Hepatocyte (in vitro differentiated cells): ENCODE results near the gene FAM124A. TPM values are rescaled to one million over a fixed set of nuclear protein-coding genes. Genes with fewer than 3 reads are reported as not detected.

Source experiments
- DNase-seq: peaks from one replicate; pipeline ENCODE4 v3.0.0-alpha.2; 2016; ENCODE audit warnings: low spot score
- H2AFZ ChIP-seq: fragments of 200-600 bp; sonication (generic); 2 replicates; pipeline ENCODE4 v1.6.0; 2016; ENCODE audit warnings: antibody characterized with exemption, mild to moderate bottlenecking
- H3K27ac ChIP-seq: fragments of 200-600 bp; sonication (generic); 2 replicates; pipeline ENCODE4 v1.5.1; 2016; ENCODE audit warnings: mild to moderate bottlenecking
- H3K27me3 ChIP-seq: fragments of 200-600 bp; sonication (generic); 2 replicates; pipeline ENCODE4 v1.6.1; 2016
- H3K36me3 ChIP-seq: fragments of 200-600 bp; sonication (generic); replicated peaks from 2 replicates; pipeline ENCODE4 v1.5.1; 2016; ENCODE audit warnings: low read depth; ENCODE audit not compliant: insufficient read depth
- H3K4me1 ChIP-seq: fragments of 200-600 bp; sonication (generic); 2 replicates; pipeline ENCODE4 v1.5.1; 2016; ENCODE audit warnings: mild to moderate bottlenecking, moderate library complexity; ENCODE audit not compliant: insufficient read depth
- H3K4me2 ChIP-seq: fragments of 200-600 bp; sonication (generic); 2 replicates; pipeline ENCODE4 v1.6.0; 2016
- H3K4me3 ChIP-seq: fragments of 200-600 bp; sonication (generic); 2 replicates; pipeline ENCODE4 v1.5.1; 2016; ENCODE audit warnings: mild to moderate bottlenecking
- H3K79me2 ChIP-seq: fragments of 200-600 bp; sonication (generic); 2 replicates; pipeline ENCODE4 v1.6.0; 2017; ENCODE audit warnings: mild to moderate bottlenecking
- H3K9me2 ChIP-seq: fragments of 200-600 bp; sonication (generic); replicated peaks from 2 replicates; pipeline ENCODE4 v1.6.0; 2017; ENCODE audit warnings: mild to moderate bottlenecking; ENCODE audit not compliant: insufficient read depth
- H3K9me3 ChIP-seq: fragments of 200-600 bp; sonication (generic); 2 replicates; pipeline ENCODE4 v1.5.1; 2016; ENCODE audit warnings: low read depth, mild to moderate bottlenecking
- H4K20me1 ChIP-seq: fragments of 200-600 bp; sonication (generic); 2 replicates; pipeline ENCODE4 v1.6.0; 2016; ENCODE audit warnings: mild to moderate bottlenecking; ENCODE audit not compliant: insufficient read depth, poor library complexity, severe bottlenecking
- CTCF ChIP-seq: fragments of 200-600 bp; sonication (generic); IDR thresholded peaks from 2 replicates; pipeline ENCODE4 v1.5.1; 2016; ENCODE audit warnings: antibody characterized with exemption, mild to moderate bottlenecking; ENCODE audit not compliant: poor library complexity
- EZH2 ChIP-seq: fragments of 200-600 bp; sonication (generic); IDR thresholded peaks from 2 replicates; pipeline ENCODE4 v1.6.1; 2016; ENCODE audit warnings: antibody characterized with exemption, mild to moderate bottlenecking, borderline replicate concordance
- EZH2phosphoT487 ChIP-seq: fragments of 200-600 bp; sonication (generic); IDR thresholded peaks from one replicate; pipeline ENCODE4 v1.6.1; 2018; ENCODE audit warnings: antibody characterized with exemption, mild to moderate bottlenecking, low read depth, moderate library complexity; ENCODE audit not compliant: unreplicated experiment, severe bottlenecking
- WGBS: methylation state at CpG from one replicate; pipeline ENCODE4 v1.1.6; 2016; ENCODE audit warnings: low lambda C conversion rate; ENCODE audit errors: missing lambda C conversion rate; 5-methylcytosine and 5-hydroxymethylcytosine counted together
- polyA plus RNA-seq: library from polyadenylated mRNA; unstranded; fragments of >200 nt; fragmentation: Nextera tagmentation; extraction: Ambion mirVana; gene quantifications from 2 replicates; pipeline ENCODE4 v1.2.1, GENCODE V29; 2016
- total RNA-seq: library from RNA; depleted of rRNA; stranded (reverse); fragments of >200 nt; gene quantifications from 2 replicates; pipeline ENCODE4 v1.2.3, GENCODE V29; 2014

The FAM124A gene
- total and polyA plus RNA-seq, 2 experiments from 2014 or later, result 0.60 to 1.7 TPM

DNA sequence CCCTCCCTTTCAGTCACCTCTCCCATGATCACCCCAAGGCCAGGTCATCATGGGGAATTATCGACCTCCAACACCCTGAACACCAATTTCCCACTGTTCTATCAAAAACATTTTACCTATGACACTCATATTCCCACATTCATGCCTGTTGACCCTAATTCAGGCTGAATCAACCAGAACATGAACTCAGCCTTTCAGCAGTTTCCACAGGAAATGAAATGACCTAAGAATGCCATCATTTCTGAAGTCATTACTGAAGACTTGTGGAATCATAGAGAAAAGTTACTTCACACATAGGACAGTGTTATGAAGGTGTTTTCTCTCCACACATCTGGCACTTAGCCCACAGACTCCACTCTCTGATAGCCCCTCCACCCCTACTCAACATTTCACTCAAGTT is 29.9 kb upstream of the FAM124A start:
- H3K79me2 ChIP-seq, result no peaks in the 10 kb centered on the region
- no peaks in the 10 kb centered on the region for H3K9me2 ChIP-seq
- H3K27me3 ChIP-seq, result no peaks in the 10 kb centered on the region
- H3K4me3 ChIP-seq, result no peak overlapping the region
- H3K9me3 ChIP-seq, result no peaks in the 10 kb centered on the region
- H3K4me1 ChIP-seq, result no peaks in the 10 kb centered on the region
- no peak for TF ChIP-seq EZH2
- TF ChIP-seq CTCF, result no peak
- TF ChIP-seq EZH2phosphoT487, result no peak
- 90% methylated on average over 1 of the region's 1 CpG for WGBS
- no peak overlapping the region for H2AFZ ChIP-seq
- no peaks in the 10 kb centered on the region for H3K36me3 ChIP-seq
- no peaks in the 10 kb centered on the region for H4K20me1 ChIP-seq
- H3K27ac ChIP-seq, result no peak overlapping the region
- no peak for DNase-seq
- H3K4me2 ChIP-seq, result no peak overlapping the region

GRCh38 chr13:51193387-51193786 is 28.8 kb upstream of the FAM124A start:
- no peak for TF ChIP-seq EZH2
- no peak for TF ChIP-seq CTCF
- no peak for TF ChIP-seq EZH2phosphoT487
- WGBS, result 92% methylated on average over 2 of the region's 2 CpGs
- no peaks in the 10 kb centered on the region for H3K79me2 ChIP-seq
- no peaks in the 10 kb centered on the region for H3K9me3 ChIP-seq
- no peak for DNase-seq
- no peak overlapping the region for H3K27ac ChIP-seq
- H3K4me3 ChIP-seq, result no peak overlapping the region
- H3K36me3 ChIP-seq, result no peaks in the 10 kb centered on the region
- H4K20me1 ChIP-seq, result no peaks in the 10 kb centered on the region
- H3K9me2 ChIP-seq, result no peaks in the 10 kb centered on the region
- H3K4me2 ChIP-seq, result no peak overlapping the region
- no peak overlapping the region for H2AFZ ChIP-seq
- H3K27me3 ChIP-seq, result no peaks in the 10 kb centered on the region
- no peaks in the 10 kb centered on the region for H3K4me1 ChIP-seq

DNA sequence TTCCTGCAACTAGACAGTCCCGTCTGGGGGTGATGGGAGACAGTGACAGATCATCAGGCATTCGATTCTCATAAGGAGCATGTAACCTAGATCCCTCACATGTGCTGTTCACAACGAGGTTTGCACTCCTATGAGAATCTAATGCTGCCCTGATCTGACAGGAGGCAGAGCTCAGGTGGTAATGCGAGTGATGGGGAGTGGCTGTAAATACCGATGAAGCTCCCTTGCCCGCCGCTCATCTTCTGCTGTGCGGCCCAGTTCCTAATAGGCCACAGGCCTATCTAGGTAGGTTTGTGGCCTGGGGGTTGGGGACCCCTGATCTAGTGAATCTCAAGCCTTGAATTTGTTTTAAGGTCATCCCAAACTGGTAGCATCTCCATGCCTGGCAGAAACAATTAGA is 27.3 kb upstream of the FAM124A start:
- Histone ChIP-seq H3K9me3 (no peaks in the 10 kb centered on the region), H3K36me3 (no peaks in the 10 kb centered on the region), H3K27me3 (no peaks in the 10 kb centered on the region), H3K4me3 (no peak overlapping the region), H2AFZ (no peak overlapping the region), H3K79me2 (no peaks in the 10 kb centered on the region), H3K27ac (no peak overlapping the region), H4K20me1 (no peaks in the 10 kb centered on the region), H3K4me1 (no peaks in the 10 kb centered on the region), H3K4me2 (no peak overlapping the region), H3K9me2 (no peaks in the 10 kb centered on the region)
- 89% methylated on average over 8 of the region's 8 CpGs for WGBS
- DNase-seq, result no peak
- no peak for TF ChIP-seq CTCF
- no peak for TF ChIP-seq EZH2
- no peak for TF ChIP-seq EZH2phosphoT487

DNA sequence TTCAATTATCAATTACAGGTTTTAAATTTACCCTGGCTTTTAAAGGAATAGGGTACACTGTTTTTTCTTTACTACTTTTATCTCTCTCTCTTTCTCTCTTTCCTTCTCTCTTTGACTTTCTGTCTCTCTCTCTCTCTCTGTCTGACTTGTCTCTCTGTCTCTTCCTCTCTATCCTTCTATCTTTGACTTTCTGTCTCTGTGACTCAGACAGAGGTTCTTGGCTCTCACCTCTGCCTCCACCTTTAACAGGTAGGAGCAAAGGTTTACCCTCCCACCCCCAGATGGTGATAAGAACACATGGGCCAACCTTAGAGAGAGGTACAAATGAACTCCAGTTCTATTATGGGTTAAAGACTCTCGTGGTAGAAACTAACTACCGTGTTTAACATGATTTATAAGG is 20.3 kb upstream of the FAM124A start:
- no peak overlapping the region for H2AFZ ChIP-seq
- DNase-seq, result no peak
- H3K4me1 ChIP-seq, result no peaks in the 10 kb centered on the region
- no peak overlapping the region for H3K4me2 ChIP-seq
- no peak overlapping the region for H3K4me3 ChIP-seq
- H3K9me2 ChIP-seq, result no peaks in the 10 kb centered on the region
- H3K27ac ChIP-seq, result no peak overlapping the region
- peaks cover 6% of the 10 kb centered on the region for H3K27me3 ChIP-seq
- H3K79me2 ChIP-seq, result no peaks in the 10 kb centered on the region
- H3K9me3 ChIP-seq, result no peaks in the 10 kb centered on the region
- no peaks in the 10 kb centered on the region for H3K36me3 ChIP-seq
- TF ChIP-seq EZH2phosphoT487 (no peak), EZH2 (no peak), CTCF (no peak)
- H4K20me1 ChIP-seq, result no peaks in the 10 kb centered on the region
- WGBS, result 72% methylated on average over 2 of the region's 2 CpGs
